Activated CD4-positive, alpha-beta T cell treated with anti-CD3 and anti-CD28 coated beads for 1 hour (primary cell): ENCODE measurements around the gene MED19.
A peak's percentile ranks its signal among the peaks of the same experiment; 100 is the strongest.
"Not testable (repeated sequence)": the region's sequence is repeated elsewhere in the genome, so short reads cannot be mapped to it uniquely, and the experiment has no call there.

Experiments used
- DNase-seq: peaks from one replicate; pipeline ENCODE4 v3.0.0-alpha.2; 2020

The MED19 gene

DNA sequence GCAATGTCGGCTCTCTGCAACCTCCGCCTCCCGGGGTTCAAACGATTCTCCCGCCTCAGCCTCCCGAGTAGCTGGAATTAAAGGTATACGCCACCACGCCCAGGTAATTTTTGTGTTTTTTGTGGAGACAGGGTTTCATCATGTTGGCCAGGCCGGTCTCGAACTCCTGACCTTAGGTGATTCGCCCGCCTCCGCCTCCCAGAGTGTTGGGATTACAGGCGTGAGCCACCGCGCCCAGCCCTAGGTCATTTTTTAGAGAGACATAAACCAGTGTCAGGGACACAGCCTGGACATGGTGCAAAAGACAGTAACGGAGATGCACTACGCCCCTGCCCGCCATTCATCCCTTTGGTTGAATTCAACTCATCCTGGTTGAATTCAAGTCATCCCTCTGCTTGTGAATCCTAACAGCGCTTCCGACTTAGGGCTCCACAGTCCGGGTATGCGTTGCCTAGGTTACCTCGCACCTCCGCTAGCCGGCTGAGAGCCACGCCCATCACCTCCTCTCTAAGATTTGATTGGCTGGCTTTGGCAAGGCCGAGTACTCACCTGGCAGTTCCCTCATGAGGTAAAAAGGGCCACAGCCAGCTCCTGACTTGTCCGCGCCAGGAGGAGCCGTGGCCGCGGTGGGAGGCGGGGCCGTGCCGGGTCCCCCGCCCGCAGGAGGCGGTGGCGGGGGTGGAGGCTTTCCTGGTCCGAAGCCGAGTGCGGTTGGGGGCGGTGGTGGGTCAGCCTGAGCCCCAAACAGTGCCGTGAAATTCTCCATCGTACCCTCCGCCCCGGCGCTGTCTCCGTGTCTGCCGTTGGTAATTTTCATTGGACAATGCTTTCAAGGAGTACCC lies at the start of gene MED19:
Gene MED19, minus strand, starts transcription at position 802 of the 842 bp plus-strand sequence. Its CDS starts 36 bp downstream, at position 766.
- peak; percentile 65 for DNase-seq

DNA sequence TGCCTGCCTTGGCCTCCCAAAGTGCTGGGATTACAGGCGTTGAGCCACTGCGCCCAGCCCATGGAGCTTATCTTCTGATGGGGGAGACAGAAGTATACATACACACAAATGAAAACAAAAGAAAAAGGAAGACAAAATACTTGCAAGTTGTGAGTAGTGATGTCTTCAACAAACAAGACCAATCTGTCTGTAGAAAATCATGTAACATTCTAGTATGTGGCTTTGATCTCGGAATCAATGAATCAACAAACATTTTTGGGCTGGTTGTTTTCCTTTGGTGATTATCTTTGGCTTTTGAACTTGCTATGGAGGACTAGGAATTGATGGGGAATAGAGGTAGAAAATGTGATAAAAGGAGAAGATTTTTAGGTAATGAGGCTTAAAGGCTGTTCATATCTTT lies 46.2 kb upstream of the MED19 start:
- DNase-seq: no peak

- DNase-seq: no peak
Measured at GRCh38 chr11:57752954-57753353, 40.9 kb upstream of the MED19 start.

DNA sequence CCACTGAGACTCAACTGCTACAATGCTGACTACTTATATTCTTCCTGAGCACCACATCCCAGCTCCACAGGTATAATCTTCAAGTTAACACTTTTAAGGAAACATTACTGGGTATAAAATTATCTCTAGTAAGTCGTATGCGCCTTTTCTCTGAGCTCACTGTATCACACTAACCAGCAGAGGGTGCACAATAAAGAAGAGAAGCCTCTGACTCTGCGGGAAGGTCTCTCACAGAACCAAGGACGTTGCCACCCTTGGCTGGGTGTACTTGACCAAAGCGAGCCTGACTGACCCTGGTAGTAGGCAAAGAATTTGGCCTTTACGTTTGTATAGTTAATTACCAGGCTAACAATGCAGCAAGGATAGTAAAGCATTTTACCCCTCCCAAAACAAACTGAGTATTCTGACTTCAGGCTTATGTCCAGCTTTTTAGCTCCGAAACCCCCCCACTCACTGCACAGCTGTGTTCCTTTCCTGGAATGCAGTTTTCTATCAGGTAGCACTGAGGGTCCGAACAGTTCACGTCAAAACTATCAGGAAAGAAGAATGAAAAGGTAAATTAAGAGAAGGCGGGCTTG lies 39.8 kb upstream of the MED19 start, which contains the start of gene BTBD18:
Gene BTBD18, minus strand, starts transcription at position 144 of the 578 bp plus-strand sequence. CDS start 631 bp downstream, outside the sequence.
- DNase-seq: no peak

- DNase-seq: no peak
Measured at GRCh38 chr11:57751176-57751575, 39.2 kb upstream of the MED19 start.

- no peak for DNase-seq
Measured at GRCh38 chr11:57746920-57747319, 34.9 kb upstream of the MED19 start.

- no peak for DNase-seq
Measured at GRCh38 chr11:57745206-57745605, 33.2 kb upstream of the MED19 start.

GRCh38 chr11:57744357-57744756 lies 32.3 kb upstream of the MED19 start:
- DNase-seq: no peak

- DNase-seq: no peak
Measured at GRCh38 chr11:57742087-57742452, 30.1 kb upstream of the MED19 start.

DNA sequence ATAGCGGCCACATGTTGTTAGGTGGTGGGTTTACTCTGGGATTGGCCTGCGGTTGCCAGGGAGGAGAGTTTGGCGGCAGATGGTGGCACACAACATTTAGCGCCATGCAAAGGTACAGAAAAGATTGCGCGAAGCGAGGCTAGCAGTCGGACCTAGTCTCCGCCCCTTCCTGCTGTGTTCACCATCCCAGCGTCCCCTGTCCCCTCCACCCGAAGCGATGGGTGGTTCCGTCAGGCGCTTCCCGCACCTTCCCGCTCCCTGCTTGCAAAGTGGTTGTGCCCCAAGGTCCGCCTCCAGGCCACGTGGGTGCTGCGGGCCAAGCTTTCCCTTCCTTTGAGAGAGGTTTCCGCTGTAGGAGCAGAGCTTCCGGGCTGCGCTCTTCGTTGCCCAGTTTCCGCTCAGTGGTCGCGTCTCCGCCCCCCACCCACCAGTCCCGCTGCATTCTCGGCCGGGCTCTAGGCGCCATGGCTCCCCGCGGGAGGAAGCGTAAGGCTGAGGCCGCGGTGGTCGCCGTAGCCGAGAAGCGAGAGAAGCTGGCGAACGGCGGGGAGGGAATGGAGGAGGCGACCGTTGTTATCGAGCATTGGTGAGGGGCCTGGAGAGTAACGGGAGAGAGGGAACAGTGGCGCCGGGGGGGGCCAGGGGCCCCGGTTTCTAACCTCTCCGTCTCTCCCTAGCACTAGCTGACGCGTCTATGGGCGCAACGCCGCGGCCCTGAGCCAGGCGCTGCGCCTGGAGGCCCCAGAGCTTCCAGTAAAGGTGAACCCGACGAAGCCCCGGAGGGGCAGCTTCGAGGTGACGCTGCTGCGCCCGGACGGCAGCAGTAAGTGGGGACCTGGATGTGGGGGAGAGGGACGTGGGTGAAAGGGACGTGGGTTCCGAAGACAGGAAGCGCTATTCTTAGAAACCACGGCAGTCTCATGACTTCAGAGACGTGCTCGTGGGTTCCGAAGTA lies 29.4 kb upstream of the MED19 start, which contains the start of gene SELENOH:
Gene SELENOH, plus strand, starts transcription at position 360 of the 955 bp plus-strand sequence. Its CDS starts 105 bp downstream, at position 465.
- peak; percentile 84 for DNase-seq

DNA sequence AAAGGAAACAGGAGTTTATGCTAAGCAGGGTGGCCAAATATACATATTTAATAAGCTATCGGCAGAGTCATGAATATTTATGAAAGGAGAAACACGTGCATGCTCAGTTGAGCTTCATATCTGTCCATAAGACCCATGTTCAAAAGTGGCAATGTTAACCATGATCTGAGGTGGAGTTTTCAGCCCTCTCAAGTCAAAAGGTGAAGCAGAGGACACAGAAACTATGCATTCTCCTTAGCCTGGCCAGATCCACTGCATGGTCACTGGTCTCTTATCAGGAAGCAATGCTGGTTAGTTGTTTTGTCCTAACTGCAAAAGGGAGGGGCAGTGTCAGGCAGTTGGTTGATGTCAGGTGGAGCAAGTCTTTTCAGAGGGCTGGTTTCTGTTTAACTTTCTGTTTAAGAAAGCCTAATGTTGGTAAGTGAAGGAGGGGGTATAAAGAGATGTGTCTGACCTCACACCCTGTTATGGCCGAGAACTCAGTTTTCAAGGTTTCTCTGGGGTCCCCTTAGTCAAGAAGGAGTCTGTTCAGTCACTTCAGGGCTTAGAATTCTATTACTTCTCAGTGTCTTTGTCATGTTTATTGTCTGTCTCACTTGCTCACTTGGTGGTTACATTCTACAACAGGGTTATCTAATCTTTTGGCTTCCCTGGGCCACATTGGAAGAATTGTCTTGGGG lies 23.7 kb upstream of the MED19 start:
- no peak for DNase-seq

GRCh38 chr11:57732661-57733060 lies 20.6 kb upstream of the MED19 start:
- no peak for DNase-seq

DNA sequence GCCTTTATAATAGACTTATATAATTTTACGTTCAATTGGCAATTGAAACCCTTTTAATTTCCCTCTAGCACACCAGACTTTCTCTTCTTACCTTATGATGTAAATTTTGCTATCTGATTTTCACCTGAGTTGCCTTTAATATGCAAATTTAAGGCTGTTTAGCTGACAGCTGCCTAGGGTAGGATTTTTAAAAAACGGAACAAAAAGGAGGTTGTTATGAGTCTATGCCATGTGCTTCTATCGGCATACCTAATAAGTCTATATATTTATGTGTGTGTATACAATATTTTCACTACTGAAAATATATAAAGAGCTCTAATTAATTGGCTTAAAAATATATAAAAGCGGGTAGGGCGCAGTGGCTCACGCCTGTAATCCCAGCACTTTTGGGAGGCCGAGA lies 17.5 kb upstream of the MED19 start:
- DNase-seq: no peak

DNA sequence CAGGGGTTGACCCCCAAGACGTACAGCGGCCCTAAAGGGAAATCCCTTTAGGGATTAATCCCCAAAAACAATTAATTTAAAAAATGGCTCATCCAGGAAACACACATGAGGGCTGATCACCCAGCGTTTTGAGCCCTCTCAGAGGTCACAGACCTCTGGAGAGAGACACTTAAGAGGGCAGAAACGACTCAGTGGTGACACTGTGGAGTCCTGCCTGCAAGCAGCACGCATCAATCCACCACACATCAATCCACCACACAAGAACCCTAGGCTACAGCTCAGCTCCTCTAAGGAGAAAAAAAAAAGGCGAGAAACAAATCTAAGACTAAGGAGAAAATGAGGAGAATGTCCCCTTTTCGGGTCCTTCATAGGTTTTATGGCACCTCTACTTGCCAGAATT lies 16.8 kb upstream of the MED19 start:
- no peak for DNase-seq

- DNase-seq: no peak
Measured at GRCh38 chr11:57727185-57727584, 15.2 kb upstream of the MED19 start.

DNA sequence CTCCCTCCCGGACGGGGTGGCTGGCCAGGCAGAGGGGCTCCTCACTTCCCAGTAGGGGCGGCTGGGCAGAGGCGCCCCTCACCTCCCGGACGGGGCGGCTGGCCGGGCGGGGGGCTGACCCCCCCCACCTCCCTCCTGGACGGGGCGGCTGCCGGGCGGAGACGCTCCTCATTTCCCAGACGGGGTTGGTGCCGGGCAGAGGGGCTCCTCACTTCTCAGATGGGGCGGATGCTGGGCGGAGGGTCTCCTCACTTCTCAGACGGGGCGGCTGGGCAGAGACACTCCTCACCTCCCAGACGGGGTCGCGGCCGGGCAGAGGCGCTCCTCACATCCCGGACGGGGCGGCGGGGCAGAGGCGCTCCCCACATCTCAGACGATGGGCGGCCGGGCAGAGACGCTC lies 4.7 kb upstream of the MED19 start:
- DNase-seq: not testable (repeated sequence)

GRCh38 chr11:57713835-57714234 lies 1.8 kb upstream of the MED19 start:
- no peak for DNase-seq

- peak; percentile 80 for DNase-seq
Measured at GRCh38 chr11:57712256-57713150, 488 bp upstream of the MED19 start, which contains the start of gene TMX2. Gene TMX2, plus strand, starts transcription at chr11:57712593. Its CDS starts 26 bp downstream, at chr11:57712619.

DNA sequence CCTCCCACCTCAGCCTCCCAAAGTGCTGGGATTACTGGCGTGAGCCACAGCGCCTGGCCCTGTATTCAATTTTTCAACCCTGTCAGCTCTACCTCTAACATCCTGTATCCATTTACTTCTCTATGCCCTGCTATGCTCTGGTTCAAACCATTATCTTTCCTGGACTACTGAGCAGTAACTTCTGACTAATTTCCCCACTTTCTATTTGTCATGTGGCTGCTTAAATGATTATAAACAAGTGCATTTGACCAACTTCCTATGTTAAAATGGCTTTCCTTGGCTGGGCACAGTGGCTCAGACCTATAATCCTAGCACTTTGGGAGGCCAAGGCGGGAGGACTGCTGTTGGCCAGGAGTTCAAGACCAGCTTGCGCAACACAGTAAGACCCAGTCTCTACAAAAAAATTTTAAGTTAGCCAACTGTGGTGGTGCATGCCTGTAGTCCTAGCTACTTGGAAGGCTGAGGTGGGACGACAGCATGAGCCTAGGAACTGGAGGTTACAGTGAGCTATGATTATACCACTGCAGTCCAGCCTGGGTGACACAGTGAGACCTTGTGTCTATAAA lies 2.1 kb downstream of the MED19 start:
- no peak for DNase-seq

DNA sequence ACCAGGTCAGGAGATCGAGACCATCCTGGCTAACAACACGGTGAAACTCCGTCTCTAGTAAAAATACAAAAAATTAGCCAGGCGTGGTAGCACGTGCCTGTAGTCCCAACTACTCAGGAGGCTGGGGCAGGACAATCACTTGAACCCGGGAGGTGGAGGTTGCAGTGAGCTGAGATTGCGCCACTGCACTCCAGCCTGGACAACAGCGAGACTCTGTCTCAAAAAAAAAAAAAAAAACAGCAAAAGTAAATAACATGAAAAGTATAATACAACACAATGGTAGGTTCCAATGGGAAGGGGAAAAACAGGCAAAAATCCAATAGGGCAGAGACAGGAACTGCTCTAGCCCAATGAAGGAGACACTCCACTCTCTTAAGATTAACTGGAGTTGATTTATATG lies 6.6 kb downstream of the MED19 start:
- not testable (repeated sequence) for DNase-seq

- no peak for DNase-seq
Measured at GRCh38 chr11:57704932-57705331, 7.1 kb downstream of the MED19 start.
